Measurements from ENCODE around the gene SMARCD1. TPM values are rescaled to one million over a fixed set of nuclear protein-coding genes. Genes with fewer than 3 reads are reported as not detected.
"Not testable (repeated sequence)": the region's sequence is repeated elsewhere in the genome, so short reads cannot be mapped to it uniquely, and the experiment has no call there.

SMARCD1 gene
- total RNA-seq, 2 experiments from 2014 or later: 47.3 to 55.1 TPM

DNA sequence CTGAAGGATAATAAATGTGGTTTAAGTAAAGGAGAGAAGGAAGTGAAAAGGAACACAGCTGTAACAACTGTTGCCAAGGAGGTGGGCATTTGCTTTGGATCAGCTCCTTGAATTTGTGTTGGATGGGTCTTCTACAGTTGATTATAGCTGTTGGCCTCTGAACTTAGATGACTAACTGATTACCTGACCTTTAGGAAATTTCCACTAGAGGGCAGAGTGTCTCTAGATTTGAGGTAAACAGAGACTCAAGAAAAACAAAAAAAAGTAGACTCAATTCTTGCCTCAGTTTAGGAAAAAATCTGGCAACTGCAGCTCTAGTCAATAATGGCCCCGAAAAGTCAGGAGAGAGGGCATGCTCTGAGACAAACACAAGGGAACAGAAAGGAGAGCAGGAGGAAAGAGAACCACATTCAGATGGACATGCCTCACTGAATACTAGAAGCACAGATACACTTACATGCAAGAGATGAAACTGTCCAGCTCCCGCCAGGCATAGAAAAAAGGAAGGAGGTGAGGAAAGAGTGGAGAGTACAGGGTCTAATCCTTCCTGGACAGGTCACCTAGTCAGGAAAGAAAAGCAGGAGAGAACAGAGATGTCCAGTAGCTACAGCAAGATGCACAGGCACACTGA, 47.5 kb downstream of the SMARCD1 start:
- Mint-ChIP-seq H3K36me3 (ENCODE audit: low read depth) (peaks cover 41% of the 10 kb centered on the region), H3K4me3 (no peak overlapping the region), H3K9me3 (no peaks in the 10 kb centered on the region), H3K27ac (peak overlapping the region; percentile 68), H3K4me1 (ENCODE audit: low read depth) (peaks cover 4% of the 10 kb centered on the region), H3K27me3 (no peaks in the 10 kb centered on the region)
- CTCF ChIA-PET: interaction anchor here (0.6 to 6.7 kb wide), 33 partner anchors 8 to 182 kb away, joined by 3 to 57 read pairs (median 4); partner anchors contain the start of genes CERS5, COX14 and SMARCD1
- POLR2A ChIA-PET: interaction anchor here (0.7 to 1.0 kb wide), 3 partner anchors 14 to 90 kb away, joined by 3 to 4 read pairs (median 3); no protein-coding TSS in a partner anchor
- peak; percentile 45 for ATAC-seq
- intact Hi-C loops (cut with micrococcal nuclease): no loop called here
- TF ChIP-seq, protein P1, sequence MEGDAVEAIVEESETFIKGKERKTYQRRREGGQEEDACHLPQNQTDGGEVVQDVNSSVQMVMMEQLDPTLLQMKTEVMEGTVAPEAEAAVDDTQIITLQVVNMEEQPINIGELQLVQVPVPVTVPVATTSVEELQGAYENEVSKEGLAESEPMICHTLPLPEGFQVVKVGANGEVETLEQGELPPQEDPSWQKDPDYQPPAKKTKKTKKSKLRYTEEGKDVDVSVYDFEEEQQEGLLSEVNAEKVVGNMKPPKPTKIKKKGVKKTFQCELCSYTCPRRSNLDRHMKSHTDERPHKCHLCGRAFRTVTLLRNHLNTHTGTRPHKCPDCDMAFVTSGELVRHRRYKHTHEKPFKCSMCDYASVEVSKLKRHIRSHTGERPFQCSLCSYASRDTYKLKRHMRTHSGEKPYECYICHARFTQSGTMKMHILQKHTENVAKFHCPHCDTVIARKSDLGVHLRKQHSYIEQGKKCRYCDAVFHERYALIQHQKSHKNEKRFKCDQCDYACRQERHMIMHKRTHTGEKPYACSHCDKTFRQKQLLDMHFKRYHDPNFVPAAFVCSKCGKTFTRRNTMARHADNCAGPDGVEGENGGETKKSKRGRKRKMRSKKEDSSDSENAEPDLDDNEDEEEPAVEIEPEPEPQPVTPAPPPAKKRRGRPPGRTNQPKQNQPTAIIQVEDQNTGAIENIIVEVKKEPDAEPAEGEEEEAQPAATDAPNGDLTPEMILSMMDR (IDR thresholded peaks at IDR 0.05): peak; percentile 39
- no peak for DNase-seq

DNA sequence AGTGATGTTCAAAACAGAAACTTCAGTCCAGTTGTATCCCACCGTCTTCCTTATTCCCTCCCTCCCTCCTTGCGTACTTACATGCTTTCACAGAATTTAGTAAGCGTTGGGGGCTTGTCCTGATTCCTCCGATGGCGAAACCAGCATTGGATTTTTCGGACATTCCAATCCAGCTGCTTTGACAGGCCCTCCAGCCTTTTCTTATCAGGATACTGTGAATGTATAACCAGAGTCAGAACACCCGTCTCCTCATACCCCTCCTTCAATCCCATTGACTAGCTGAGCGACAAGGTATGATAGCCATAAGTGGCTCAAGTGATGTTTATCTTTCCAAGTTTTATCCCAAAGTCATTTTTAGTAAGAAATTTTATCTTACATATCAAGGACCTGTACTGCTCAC, 57.9 kb downstream of the SMARCD1 start:
- Mint-ChIP-seq H3K4me3 (no peak overlapping the region), H3K27me3 (no peaks in the 10 kb centered on the region), H3K4me1 (ENCODE audit: low read depth) (peaks cover 4% of the 10 kb centered on the region), H3K36me3 (ENCODE audit: low read depth) (peaks cover 6% of the 10 kb centered on the region), H3K27ac (no peak overlapping the region), H3K9me3 (no peaks in the 10 kb centered on the region)
- ChIA-PET POLR2A (interaction anchor here (0.9 kb wide), 1 partner anchor 20 kb away, joined by 3 read pairs; no protein-coding TSS in a partner anchor), CTCF (interaction anchor here (0.8 to 2.7 kb wide), 4 partner anchors 10 to 176 kb away, joined by 3 to 7 read pairs (median 4); partner anchors contain the start of gene COX14)
- TF ChIP-seq, protein P1 (IDR thresholded peaks at IDR 0.05): no peak
- intact Hi-C loops (cut with micrococcal nuclease): no loop called here
- DNase-seq (no peak), ATAC-seq (no peak)

DNA sequence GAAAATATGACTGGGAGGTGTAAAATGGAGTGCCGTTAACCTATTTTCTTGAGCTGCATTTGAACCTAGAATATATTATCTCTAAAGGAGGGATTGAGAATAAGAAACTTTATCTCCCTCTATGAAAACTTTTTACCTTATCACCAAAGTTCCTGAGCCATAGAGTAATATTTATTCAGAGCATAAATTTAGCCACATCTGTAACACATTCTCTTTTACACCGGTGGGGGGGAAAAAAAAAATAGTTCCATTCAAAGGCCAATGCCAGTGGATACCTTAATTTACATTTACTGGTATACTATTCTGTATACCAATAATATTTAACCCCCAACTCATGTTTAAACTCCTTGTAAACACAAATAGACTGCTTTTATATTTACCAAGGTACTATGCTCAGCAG, 60.3 kb downstream of the SMARCD1 start:
- no peak for DNase-seq
- intact Hi-C loops (cut with micrococcal nuclease): no loop called here
- H3K4me3 Mint-ChIP-seq: no peak overlapping the region
- no peaks in the 10 kb centered on the region for H3K27me3 Mint-ChIP-seq
- ChIA-PET POLR2A (interaction anchor here (1.0 kb wide), 1 partner anchor 18 kb away, joined by 3 read pairs; no protein-coding TSS in a partner anchor), CTCF (interaction anchor here (0.8 to 2.4 kb wide), 7 partner anchors 13 to 179 kb away, joined by 3 to 8 read pairs (median 4); no protein-coding TSS in a partner anchor)
- peaks cover 15% of the 10 kb centered on the region for H3K4me1 Mint-ChIP-seq (ENCODE audit: low read depth)
- H3K9me3 Mint-ChIP-seq: no peaks in the 10 kb centered on the region
- TF ChIP-seq, protein P1 (IDR thresholded peaks at IDR 0.05): no peak
- H3K27ac Mint-ChIP-seq: no peak overlapping the region
- peaks cover 6% of the 10 kb centered on the region for H3K36me3 Mint-ChIP-seq (ENCODE audit: low read depth)
- ATAC-seq: no peak

DNA sequence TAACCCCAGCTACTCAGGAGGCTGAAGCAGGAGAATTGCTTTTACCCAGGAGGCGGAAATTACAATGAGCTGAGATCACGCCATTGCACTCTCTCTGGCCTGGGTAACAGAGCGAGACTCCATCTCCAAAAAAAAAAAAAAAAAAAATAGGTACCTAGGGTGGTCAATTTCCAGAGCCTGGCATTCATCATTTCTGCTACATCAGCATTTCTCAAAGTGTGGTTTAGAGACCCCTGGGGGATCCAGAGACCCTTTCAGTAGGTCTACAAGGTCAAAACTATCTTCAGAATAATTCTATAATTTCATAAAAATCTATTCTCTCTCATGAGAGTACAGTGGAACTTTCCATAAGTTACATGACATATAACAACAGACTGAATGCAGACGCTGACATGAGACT, 62.1 kb downstream of the SMARCD1 start:
- Mint-ChIP-seq H3K4me3 (no peak overlapping the region), H3K9me3 (no peaks in the 10 kb centered on the region), H3K27ac (no peak overlapping the region), H3K4me1 (ENCODE audit: low read depth) (peaks cover 25% of the 10 kb centered on the region), H3K27me3 (no peaks in the 10 kb centered on the region), H3K36me3 (ENCODE audit: low read depth) (peaks cover 3% of the 10 kb centered on the region)
- ChIA-PET POLR2A (interaction anchor here (0.6 to 2.5 kb wide), 5 partner anchors 10 to 313 kb away, joined by 3 to 7 read pairs (median 3); partner anchors contain the start of gene CERS5), CTCF (interaction anchor here (1.0 to 2.4 kb wide), 5 partner anchors 29 to 167 kb away, joined by 3 to 8 read pairs (median 6); no protein-coding TSS in a partner anchor)
- ATAC-seq: no peak
- intact Hi-C loops (cut with micrococcal nuclease): no loop called here
- no peak for DNase-seq
- TF ChIP-seq, protein P1 (IDR thresholded peaks at IDR 0.05): no peak

DNA sequence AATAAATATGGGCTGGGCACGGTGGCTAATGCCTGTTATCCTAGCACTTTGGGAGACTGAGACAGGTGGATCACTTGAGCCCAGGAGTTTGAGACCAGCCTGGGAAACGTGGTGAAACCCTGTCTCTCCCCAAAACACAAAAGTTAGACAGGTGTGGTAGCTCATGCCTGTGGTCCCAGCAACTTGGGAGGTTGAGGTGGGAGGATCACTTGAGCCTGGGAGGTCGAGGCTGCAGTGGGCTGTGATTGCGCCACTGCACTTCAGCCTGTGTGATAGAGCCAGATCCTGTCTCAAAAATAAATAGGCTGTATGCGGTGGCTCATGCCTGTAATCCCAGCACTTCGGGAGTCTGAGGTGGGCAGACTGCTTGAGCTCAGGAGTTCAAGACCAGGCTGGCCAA, 62.9 kb downstream of the SMARCD1 start:
- POLR2A ChIA-PET: interaction anchor here (1.2 to 2.5 kb wide), 2 partner anchors 15 to 19 kb away, joined by 3 to 7 read pairs; partner anchors contain the start of gene CERS5
- H3K4me1 Mint-ChIP-seq (ENCODE audit: low read depth): peaks cover 25% of the 10 kb centered on the region
- intact Hi-C loops (cut with micrococcal nuclease); H3K9me3 Mint-ChIP-seq; H3K27me3 Mint-ChIP-seq; H3K4me3 Mint-ChIP-seq; H3K36me3 Mint-ChIP-seq (ENCODE audit: low read depth); DNase-seq; ATAC-seq; H3K27ac Mint-ChIP-seq: not testable (repeated sequence)
- CTCF ChIA-PET: interaction anchor here (1.0 to 1.8 kb wide), 3 partner anchors 28 to 166 kb away, joined by 3 to 6 read pairs (median 3); no protein-coding TSS in a partner anchor
